ENCODE measurements around the gene ZNHIT1.

GRCh38 chr7:101210143-101210542 lies 7.8 kb upstream of the ZNHIT1 start:
- TF ChIP-seq CTCF (IDR thresholded peaks at IDR 0.05), result no peak
- no peak for TF ChIP-seq POLR2AphosphoS5 (IDR thresholded peaks at IDR 0.05; ENCODE audit: low read depth, low read length)
- TF ChIP-seq EZH2phosphoT487 (IDR thresholded peaks at IDR 0.05; ENCODE audit: borderline replicate concordance, low read depth), result no peak
